ENCODE results near the gene CFAP46.

The CFAP46 gene

DNA sequence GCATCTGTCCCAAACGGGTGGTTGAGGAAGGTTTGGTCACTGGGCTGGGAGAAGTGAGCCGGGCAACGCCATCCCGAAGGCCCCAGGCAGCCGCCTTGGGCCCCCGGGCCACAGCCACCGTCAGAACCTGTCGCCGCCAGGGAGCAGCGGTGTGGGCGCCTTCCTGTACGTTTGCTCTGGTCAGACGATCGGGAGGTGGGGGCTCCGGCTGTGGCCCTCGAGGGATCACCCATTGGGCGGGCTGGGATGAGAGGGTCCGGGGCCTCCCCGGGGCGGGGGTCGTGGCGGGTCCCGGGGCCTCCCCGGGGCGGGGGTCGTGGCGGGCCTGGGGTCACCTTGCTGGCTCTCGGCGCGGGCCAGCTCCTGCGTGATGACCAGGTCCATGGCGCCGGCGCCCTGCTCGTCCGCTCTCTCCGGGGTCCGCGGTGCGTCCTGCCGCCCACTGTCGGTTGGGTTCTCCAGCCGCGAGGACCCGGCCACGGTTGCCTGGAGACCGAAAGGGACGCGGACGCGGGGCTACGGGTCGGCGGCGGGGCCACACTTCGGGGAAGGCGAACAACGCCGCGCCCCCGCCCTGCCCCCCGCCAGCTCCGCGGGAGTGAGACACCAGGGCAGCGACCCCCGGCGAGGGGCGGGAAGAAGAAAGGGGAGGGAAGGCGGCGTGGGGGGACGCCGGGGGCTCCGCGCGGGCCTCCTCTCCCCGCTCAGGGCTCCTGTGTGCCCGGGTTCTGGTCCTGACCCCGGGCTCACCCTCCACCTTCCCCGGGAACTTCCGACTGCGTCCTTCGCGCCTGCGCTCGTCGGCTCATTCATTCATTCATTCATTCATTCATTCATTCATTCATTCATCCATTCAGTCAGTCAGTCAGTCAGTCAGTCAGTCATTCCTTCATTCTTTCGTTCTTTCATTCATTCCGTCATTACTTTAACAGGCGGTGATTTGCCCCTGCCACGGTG, at the start of gene CFAP46:
TSS of gene CFAP46 (minus strand) at position 470 of the 957 bp plus-strand sequence. CDS start at position 384, 86 bp downstream.
- TF ChIP-seq TOX (CRISPR knock-in tag; IDR thresholded peaks at IDR 0.05; ENCODE audit: borderline replicate concordance), result no peak
- TF ChIP-seq, protein P1, sequence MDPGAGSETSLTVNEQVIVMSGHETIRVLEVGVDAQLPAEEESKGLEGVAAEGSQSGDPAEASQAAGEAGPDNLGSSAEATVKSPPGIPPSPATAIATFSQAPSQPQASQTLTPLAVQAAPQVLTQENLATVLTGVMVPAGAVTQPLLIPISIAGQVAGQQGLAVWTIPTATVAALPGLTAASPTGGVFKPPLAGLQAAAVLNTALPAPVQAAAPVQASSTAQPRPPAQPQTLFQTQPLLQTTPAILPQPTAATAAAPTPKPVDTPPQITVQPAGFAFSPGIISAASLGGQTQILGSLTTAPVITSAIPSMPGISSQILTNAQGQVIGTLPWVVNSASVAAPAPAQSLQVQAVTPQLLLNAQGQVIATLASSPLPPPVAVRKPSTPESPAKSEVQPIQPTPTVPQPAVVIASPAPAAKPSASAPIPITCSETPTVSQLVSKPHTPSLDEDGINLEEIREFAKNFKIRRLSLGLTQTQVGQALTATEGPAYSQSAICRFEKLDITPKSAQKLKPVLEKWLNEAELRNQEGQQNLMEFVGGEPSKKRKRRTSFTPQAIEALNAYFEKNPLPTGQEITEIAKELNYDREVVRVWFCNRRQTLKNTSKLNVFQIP (CRISPR knock-in tag; IDR thresholded peaks at IDR 0.05; ENCODE audit: borderline replicate concordance, low read depth), result no peak
- TF ChIP-seq ISL1 (CRISPR knock-in tag; IDR thresholded peaks at IDR 0.05), result no peak
- no peak for TF ChIP-seq BACH2 (CRISPR knock-in tag; IDR thresholded peaks at IDR 0.05; ENCODE audit: borderline replicate concordance)
- no peak for TF ChIP-seq ZNF70 (CRISPR knock-in tag; IDR thresholded peaks at IDR 0.05)
- no peak for TF ChIP-seq ZFP3 (CRISPR knock-in tag; IDR thresholded peaks at IDR 0.05)
- TF ChIP-seq ESRRG (CRISPR knock-in tag; IDR thresholded peaks at IDR 0.05), result no peak
- TF ChIP-seq RARB (CRISPR knock-in tag; IDR thresholded peaks at IDR 0.05), result no peak
- no peak for TF ChIP-seq GLIS3 (CRISPR knock-in tag; IDR thresholded peaks at IDR 0.05)
- TF ChIP-seq SNAI2 (CRISPR knock-in tag; IDR thresholded peaks at IDR 0.05), result no peak
- TF ChIP-seq TSHZ2 (CRISPR knock-in tag; IDR thresholded peaks at IDR 0.05), result no peak
- no peak for TF ChIP-seq ZFP30 (CRISPR knock-in tag; IDR thresholded peaks at IDR 0.05)
- TF ChIP-seq TCF4 (CRISPR knock-in tag; IDR thresholded peaks at IDR 0.05; ENCODE audit: borderline replicate concordance), result no peak
- TF ChIP-seq ZC3H10 (CRISPR knock-in tag; IDR thresholded peaks at IDR 0.05), result no peak
- no peak for TF ChIP-seq ARNTL (CRISPR knock-in tag; IDR thresholded peaks at IDR 0.05; ENCODE audit: borderline replicate concordance, low read depth)
- no peak for TF ChIP-seq CSDC2 (CRISPR knock-in tag; IDR thresholded peaks at IDR 0.05)
- no peak for TF ChIP-seq ZNF8 (CRISPR knock-in tag; IDR thresholded peaks at IDR 0.05)
- TF ChIP-seq ZNF565 (CRISPR knock-in tag; conservative IDR thresholded peaks at IDR 0.05; ENCODE audit: low read depth), result no peak
- ATAC-seq, result peak; percentile 86

DNA sequence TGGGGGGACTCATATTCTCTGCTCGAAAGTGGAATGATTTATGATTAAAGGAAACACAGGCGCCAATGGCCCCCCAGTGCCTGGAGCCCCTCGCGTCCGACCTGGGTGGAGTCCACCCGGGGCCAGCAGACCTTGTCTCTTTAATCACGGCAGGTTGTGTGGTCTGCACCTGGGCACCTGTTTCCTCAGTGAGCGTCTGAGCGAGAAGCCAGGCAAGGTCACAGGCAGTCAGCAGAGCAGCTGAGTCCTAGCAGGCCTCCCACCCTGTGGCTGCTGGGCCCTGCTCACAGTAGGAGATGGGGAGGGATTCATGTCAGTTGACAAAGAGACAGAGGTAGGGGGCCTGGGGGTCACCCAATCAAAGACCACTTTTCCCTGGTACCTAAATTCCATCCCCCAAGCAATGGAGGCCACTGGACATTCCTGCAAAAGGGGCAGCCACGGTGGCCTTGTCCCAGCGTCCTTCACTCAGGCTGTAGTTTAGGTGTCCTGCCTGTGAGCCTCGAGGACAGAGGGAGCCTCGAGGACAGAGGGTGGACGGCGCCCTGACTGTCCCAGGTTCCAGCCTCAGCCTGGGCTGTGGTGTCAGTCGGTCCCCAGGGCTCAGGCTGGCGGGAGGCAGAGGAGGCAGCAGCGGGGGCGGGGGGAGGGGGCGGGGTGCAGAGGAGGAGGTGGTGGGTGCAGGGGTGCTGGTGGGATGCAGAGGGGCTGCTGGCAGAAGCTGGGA, 49.5 kb upstream of the CFAP46 start:
- TF ChIP-seq, protein P1 (CRISPR knock-in tag; IDR thresholded peaks at IDR 0.05; ENCODE audit: borderline replicate concordance, low read depth), result no peak
- TF ChIP-seq RARB (CRISPR knock-in tag; IDR thresholded peaks at IDR 0.05), result no peak
- TF ChIP-seq TSHZ2 (CRISPR knock-in tag; IDR thresholded peaks at IDR 0.05), result no peak
- ATAC-seq, result no peak

Measured in SK-N-SH treated with all-trans-retinoic acid at 6 μM for 48 hours (cell line).